HG02571 (cell line): ENCODE measurements around the gene NT5E.

Experiments
- ATAC-seq: cut with Tn5 transposase; IDR thresholded peaks from one replicate; pipeline ENCODE4 v1.9.1; 2021; ENCODE audit warnings: mild to moderate bottlenecking, moderate library complexity; ENCODE audit not compliant: unreplicated experiment

The NT5E gene

DNA sequence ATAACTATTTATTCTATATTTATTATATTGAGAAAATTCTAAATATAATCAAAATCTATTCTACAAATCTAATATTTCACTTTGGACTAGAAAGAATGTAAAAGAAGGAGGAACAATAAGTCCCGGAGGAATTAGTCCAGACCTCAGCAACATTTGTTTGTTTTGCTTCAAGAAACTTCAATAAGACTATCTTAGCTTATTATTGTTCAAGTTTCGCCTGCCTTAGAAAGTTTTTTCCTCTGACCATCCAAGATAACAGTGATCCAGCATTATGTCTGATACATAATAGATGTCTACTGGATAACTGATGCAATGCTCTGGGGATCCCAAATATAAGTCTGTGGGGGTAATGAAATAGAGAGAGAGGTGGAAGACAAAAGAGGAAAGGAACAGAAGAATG lies 28.7 kb upstream of the NT5E start:
- no peak for ATAC-seq

DNA sequence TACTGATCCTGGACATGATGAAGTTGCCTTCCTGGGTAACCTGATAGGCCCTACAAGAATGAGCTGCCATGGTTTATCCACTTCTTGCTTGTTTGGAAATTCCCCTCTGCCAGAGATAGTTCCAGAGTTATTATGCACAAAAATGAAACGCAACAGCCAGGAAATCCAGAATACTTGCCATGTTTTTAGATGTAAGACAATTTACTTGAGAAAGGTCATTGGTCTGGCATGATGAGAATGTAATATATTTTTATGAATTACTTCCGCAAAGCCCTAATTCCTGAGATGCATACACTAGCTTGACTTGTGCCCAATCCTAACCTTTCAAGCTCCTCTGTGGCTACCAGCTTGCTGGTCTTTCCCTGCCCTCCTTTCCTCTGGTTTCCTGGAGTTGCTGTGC lies 27.9 kb upstream of the NT5E start:
- no peak for ATAC-seq

DNA sequence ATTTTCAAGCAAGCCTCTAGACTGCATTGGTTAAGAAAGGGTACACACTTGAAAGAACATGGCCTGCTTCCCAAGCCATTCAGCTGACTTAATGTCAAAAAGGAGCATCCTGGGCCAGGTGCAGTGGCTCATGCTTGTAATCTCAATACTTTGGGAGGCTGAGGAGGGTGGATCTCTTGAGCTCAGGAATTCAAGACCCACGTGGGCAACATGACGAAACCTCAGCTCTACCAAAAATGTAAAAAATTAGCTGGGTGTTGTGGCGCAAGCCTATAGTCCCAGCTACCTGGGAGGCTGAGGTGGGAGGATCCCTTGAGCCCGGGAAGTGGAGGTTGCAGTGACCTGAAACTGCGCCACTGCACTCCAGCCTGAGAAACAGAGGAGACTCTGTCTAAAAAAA lies 26.9 kb upstream of the NT5E start:
- ATAC-seq = no peak

DNA sequence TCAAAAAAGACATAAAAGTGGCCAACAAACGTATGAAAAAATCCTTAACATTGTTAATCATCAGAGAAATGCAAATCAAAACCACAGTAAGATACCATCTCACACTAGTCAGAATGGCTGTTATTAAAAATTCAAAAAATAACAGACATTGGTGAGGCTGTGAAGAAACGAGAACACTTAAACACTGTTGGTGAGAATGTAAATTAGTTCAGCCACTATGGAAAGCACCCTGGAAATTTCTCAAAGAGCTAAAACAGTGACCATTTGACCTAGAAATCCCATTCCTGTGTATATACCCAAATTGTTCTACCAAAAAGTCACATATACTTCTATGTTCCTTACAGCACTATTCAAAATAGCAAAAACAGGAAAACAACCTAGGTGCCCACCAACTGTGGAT lies 24.9 kb upstream of the NT5E start:
- no peak for ATAC-seq

DNA sequence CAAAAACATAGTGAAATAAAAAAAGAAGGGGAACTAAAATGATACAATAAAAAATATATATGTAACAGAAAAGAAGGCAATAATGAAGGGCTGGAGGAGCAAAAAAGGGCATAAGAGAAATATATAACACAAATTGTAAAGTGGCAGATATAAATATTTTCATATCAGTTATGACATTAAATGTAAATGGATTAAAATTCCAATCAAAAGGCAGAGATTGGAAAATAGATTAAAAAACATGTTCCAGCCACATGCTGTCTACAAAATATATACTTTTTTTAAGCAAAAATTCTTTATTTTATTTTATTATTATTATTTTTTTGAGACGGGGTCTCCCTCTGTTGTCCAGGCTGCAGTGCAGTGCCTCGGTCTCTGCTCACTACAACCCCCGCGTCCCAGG lies 23.9 kb upstream of the NT5E start:
- no peak for ATAC-seq

DNA sequence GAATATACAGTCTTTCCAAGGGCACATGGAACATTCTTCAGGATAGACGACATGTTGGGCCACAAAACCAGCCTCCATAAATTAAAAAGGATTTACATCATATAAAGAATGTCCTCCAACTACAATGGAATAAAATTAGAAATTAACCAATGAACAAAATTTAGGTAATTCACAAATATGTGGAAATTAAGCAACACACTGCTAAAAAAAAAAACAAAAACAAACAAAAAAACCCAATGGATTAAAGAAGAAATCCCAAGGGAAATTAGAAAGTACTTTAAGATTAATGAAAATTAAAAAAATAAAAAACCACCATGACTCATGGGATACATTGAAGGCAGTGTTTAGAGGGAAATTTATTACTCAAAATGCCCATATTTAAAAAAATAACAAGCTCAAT lies 21.4 kb upstream of the NT5E start:
- no peak for ATAC-seq

DNA sequence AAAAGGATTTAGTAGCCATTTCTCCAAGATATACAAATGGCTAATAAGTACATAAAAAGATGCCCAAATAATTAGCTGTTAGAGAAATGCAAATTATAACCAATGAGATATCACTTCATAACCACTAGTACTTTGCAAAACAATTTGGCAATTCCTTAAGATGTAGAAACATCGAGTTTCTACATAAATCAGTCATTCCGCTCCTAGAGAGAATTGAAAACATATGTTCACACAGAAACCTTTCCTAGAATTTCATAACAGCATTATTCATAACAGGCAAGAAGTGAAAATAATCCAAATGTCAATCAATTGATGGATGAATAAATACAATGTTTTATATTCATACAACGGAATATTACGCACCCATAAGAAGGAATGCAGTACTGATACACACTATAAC lies 20.5 kb upstream of the NT5E start:
- no peak for ATAC-seq

DNA sequence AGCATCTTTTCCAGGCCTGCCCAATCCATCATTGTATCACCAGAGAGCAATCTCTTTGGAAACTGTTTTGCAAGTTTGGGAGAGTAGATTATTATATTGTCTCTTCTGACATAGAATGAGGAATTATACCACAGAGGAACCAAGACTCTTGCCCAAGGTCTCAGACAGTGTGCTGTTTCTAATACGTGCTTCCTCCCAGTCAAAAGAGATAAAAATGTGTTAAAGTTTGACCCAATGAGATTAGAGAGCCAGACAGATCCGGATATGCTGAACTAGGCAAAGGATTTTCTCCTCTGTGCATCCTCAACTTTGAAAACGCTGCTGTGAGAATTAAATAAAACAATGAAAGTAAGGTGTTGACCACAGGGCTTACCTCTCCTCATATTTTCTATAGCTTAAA lies 18.6 kb upstream of the NT5E start:
- ATAC-seq = no peak

DNA sequence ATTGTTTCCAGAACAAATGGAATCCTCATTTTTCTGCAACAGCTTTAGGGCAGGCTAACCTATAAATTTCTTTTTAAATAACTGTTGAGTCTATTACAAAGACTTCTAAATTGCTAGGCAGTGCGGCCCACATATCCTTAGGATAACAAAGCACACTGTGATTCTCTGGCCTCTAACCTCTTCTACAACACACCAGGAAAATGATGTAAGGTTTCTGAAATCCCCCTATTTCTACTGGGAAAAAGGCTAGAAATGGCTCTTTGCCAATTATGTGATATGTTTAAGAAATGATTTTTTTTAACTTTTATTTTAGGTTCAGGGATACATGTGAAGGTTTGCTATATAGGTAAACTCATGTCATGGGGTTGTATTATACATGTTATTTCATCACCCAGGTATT lies 17.3 kb upstream of the NT5E start:
- ATAC-seq = no peak

DNA sequence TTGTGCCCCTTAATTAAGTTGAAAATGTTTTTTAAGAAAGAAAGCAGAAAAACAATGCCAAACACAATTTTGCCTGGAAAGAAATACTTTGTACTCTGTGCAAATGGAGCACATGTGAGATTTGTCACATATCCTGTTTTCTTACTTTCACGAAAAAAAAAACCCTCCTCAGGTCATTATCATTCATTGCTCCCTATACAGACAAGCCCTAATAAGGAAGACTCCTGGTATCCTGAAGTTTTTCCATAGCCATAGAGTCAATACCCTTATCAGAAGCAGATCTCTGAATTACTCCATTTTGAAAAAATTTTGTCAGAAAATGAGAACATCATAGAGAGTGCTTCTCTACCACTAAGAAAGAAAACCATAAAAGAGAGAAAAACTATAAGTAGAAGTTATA lies 14.0 kb upstream of the NT5E start:
- ATAC-seq = no peak

DNA sequence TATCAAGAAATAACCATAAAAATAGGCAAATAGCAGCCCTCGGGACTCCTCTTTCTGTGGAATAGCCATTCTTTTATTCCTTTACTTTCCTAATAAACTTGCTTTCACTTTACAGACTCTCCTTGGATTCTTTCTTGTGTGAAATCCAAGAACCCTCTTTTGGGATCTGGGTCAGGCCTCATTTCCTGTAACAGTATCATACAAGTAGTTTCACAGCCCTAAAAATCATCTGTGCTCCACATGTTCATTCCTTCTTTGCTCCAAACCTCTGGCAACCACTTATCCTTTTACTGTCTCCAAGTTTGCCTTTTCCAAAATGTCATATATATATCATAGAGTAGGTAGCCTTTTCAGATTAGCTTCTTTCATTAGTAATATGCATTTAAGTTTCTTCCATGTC lies 13.5 kb upstream of the NT5E start:
- ATAC-seq = no peak

DNA sequence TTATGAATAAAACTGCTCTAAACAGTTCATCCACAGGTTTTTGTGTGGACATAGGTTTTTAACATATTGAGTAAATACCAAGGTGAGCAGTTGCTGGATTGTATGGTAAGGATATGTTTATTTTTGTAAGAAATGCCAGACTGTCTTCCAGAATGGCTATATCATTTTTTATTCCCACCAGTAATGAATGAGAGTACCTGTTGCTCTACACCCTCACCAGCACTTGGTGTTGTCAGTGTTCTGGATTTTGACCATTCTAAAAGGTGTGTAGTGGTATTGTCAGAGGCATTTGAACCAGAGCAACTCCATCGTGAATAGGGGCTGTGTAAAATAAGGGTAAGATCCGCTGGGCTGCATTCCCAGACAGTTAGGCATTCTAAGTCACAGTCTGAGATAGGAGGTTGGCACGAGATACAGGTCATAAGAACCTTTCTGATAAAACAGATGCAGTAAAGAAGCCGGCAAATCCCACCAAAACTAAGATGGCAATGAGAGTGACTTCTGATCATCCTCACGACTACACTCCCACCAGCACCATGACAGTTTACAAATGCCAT lies 12.9 kb upstream of the NT5E start:
- ATAC-seq = no peak

DNA sequence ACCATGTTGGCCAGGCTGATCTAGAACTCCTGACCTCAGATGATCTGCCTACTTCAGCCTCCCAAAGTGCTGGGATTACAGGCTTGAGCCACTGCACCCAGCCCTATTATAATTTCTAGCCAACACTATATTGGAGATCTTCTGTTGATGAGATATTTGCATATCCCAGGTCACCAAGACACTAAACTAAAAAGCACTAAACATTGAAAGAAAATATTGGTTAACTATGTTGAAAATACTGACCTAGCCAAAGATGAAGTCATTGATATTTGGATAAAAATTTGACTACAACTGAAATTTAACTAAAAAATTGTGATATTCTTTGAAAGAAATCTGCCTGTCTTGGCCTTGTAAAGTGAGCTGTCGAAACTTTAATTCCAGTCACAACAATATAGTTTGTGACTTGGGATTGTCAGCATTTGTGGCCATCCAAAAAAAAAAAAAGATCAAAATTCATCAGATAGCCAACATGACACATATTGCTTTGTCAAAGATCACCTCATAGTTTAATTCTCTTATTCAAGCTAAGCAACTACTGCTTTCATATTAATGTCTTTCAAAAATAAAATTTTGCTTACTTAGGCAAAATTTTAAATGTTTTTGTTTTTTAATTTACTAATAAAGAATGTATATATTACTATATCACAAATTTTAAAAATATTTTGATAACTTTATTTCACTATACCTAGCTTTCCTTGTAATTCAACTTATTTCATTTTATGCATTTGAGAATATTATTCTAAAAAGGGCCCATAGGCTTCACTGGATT lies 6.3 kb upstream of the NT5E start:
- ATAC-seq = no peak

DNA sequence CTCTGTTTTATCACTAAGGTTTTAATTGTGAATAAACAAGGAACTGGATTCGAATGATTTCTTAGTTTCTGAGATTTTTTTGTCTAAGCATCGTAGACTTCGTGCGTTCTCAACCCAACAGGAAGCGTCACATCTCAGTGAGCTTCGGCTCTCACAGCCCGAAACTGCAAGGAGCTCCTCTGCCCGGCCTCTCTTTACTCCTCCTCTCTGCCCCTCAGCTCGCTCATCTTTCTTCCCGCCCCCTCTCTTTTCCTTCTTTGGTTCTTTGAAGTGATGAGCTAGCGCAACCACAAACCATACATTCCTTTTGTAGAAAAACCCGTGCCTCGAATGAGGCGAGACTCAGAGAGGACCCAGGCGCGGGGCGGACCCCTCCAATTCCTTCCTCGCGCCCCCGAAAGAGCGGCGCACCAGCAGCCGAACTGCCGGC lies 480 bp upstream of the NT5E start:
- peak; percentile 69 for ATAC-seq

DNA sequence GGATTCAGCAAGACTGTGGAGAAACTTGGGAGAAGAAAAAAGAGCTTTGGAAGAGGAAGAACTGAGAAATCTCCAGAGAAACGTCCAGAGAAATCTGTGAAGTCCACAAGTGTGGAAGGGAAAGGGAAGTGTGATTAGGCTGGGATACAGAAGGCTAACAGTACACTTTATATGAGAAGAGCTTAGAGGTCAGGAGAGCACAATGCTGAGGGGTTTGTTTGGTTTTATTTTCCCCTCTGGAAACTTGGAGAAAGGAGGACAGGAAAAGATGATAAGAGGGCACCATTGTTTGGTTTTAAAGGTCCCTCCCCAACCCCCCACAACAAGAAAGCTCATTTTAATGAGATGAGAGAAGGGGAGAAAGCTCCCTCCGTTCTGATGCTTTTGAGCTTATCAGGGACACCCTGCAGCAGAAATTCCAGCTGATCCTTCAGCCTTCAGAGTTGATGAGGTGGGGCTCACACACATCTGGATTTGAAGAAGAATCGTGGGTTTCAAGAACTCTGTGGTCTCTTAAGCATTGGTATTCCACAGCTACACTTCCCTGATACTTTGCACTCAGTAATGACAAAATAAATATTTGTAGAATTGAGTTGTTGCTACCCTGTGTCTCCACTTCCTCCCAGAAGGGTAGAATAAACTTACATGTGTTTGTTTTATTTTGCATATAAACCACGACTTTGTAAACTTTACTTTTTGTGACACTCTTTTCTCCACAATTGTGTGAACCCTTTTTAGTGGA lies 1.9 kb downstream of the NT5E start:
- ATAC-seq = no peak

DNA sequence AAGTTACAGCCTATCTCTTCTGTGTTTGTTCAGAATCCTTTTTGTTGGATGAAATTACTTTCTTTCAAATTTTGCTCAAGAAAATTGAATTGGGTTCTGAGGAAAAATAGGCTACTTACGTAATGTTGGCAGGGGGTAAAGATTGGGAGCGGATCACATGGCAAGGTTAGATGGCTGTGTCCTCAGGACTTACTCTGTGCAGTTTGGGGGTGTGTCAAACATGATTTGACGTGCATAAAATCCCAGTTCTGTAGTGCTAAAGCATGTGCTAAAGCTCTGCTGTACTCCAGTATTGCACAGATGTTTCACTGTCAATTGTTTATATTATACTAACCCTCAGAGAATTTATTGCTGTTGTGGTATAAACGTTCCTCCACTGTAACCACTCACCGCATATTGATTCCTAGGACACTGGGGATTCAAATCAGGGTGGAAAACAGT lies 2.6 kb downstream of the NT5E start:
- no peak for ATAC-seq

DNA sequence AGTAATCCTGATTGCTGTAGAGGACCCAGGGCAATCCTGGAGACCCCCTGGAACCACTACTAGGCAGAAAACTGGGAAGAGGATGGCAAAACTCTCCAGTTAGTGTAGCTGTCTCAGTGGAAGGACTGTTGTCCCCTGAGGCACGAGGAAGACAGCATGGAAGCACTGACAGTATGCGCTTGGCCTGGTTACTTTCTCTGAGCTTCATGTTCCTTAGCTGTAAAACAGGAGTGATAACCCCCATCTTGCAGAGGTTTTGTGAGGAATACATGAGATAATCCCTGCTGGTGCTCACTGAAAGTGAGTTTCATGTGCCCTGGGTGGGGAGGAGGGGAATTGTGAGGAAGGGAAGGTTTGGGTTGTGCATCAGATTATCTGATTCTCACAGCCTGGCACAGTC lies 3.2 kb downstream of the NT5E start:
- ATAC-seq = no peak

DNA sequence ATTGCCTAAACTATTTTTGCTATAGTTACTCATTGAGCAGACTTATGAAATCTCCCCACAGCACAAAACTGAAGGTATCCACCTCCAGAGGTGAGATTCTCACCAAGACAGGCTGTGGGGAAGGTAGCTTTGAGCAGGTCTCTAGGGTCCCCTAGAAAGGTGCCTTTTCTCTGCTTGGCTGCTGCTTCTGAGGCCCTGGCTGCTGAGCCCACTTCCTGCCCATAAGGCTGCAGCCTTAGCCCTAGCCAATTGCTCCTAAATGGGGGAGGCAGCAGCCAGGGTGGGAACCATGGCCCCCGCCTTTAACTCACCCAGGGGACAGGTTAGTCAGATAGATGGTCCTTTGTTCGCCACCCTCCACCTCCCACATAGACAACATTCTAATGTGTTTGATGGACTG lies 3.6 kb downstream of the NT5E start:
- ATAC-seq = no peak

DNA sequence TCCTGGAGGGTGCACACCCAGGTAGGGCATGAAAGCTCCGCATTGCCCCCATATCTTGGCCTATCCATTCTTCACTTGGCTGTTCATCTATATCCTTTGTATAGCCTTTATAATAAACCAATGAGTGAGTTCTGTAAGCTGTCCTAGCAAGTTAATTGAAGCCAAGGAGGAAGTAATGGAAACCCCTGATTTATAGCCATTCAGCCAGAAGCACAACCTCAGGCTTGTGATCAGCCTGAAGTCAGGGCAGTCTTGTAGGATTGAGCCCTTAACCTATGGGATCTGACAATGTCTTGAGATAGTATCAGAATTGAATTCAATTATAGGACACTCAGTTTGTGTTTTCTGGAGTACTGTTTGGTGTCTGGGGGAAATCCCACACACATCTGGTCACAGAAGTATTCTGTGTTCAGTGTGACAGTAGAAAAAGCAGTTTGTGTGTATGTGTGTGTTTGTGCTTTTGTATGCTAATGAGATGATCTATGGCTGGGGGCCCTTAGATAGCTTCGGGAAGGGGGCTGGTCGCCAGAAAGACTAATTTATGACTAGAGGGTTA lies 5.7 kb downstream of the NT5E start:
- ATAC-seq = no peak

DNA sequence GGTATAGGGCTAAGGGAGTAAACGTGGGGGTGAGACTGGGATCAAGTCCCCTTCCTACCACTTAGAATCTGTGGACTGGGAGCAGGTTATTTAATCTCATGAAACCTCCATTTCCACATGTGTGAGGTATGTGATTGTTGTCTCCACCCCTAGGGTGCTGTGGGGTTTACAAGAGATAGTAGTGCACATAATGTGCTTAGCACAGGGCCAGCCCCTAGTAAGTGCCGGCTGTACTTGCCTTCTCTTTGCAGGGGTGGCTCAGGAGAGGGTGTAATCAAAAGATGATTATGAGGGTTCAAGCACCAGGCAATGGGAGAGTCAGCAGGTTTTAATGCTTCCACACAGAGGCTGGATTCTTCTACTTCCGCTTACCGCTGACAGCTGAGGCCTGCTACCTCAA lies 6.9 kb downstream of the NT5E start:
- no peak for ATAC-seq

DNA sequence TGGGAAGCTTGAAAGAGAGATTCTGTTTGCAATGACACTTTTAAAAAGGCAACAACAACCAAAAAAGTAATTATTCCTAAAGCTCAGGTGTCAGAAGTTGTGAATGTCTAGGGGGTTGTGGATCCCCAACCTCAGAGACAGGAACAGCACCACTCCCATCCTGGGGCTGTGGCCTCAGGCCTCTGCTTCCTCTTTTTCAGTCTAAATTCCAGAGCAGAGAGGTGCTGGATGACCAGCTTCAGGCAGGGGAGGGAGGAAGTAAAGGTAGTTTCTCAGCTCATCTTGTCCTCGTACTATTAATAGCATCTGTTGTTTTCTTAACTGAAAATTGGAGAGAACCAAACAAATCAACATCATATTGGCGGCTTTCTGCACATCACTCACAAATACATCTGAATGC lies 8.3 kb downstream of the NT5E start:
- no peak for ATAC-seq

DNA sequence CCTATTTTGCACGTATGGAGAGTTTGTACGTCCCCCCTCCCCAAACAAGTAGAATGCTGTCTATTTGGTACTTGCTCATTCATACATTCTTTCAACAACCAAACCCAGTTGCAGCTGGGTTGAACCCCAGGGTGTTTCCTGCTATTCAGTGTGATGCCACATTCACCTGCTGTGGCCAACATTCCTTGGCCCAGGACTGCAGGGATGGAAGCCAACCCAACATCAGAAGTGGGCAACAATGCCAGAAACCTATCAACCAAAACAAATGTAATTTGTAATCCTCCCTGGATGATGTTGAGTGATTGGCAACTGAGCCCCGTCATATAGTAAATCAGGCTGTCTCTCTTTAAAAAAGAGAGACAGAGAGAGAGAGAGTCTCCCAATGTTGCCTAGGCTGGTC lies 8.9 kb downstream of the NT5E start:
- no peak for ATAC-seq
